Stimulated activated CD8-positive, alpha-beta memory T cell treated with anti-CD3 and anti-CD28 coated beads, Interleukin-15, amount 100 ng/mL, for 4 hours (primary cell): ENCODE results near the gene RHBDL3.
"Not testable (repeated sequence)": the region's sequence is repeated elsewhere in the genome, so short reads cannot be mapped to it uniquely, and the experiment has no call there.

Source experiments
- DNase-seq, 2 donors: peaks; one replicate each; pipeline ENCODE4 v3.0.0-alpha.2; 2020; ENCODE audit warnings: low read depth in 2 of 2

The RHBDL3 gene

GRCh38 chr17:32265192-32265923 is at the start of gene RHBDL3:
Gene RHBDL3 (plus strand): TSS chr17:32265832. CDS start chr17:32266190, 358 bp downstream.
- peak in 1 of 2 donors; percentile 2 for DNase-seq

DNA sequence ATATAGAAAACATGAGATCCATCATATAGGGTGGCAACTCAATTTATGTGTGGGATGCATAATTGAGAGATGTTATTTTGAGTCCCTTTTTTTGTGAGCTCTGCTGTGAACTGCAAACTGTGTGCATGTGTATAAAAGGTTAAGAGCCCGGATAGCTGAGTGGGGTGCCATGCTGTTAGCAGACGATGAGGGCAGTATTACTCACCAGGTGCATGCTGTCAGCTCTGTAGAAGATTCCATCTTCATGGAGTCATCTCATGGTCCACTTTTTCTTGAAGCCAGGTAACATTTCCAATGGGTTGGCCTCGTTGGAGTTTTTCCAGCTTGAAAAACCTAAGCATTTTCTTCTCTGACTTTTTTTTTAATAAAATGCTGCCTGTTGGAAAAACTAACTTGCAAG is 43.0 kb upstream of the RHBDL3 start:
- DNase-seq = no peak

GRCh38 chr17:32223703-32224102 is 41.9 kb upstream of the RHBDL3 start:
- DNase-seq = no peak

DNA sequence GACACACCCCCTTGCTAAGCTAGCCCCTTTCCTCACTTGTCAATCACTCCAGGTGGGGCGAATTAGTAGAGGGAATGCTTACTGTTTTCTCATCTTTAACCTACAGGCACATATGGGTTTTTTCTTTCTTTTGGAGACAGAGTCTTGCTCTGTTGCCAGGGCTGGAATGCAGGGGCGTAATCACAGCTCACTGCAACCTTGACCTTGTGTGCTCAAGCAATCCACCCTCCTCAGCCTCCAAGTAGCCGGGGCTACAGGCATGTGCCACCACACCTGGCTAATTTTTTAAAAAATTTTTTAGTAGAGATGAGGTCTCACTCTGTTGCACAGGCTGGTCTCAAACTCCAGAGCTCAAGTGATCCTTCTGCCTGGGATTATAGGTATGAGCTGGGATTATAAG is 38.7 kb upstream of the RHBDL3 start:
- no peak for DNase-seq

GRCh38 chr17:32227910-32228309 is 37.7 kb upstream of the RHBDL3 start:
- DNase-seq = no peak

GRCh38 chr17:32235588-32235987 is 30.0 kb upstream of the RHBDL3 start:
- DNase-seq = no peak

- no peak for DNase-seq
These were observed 26.2 kb upstream of the RHBDL3 start for GRCh38 chr17:32239456-32239855.

DNA sequence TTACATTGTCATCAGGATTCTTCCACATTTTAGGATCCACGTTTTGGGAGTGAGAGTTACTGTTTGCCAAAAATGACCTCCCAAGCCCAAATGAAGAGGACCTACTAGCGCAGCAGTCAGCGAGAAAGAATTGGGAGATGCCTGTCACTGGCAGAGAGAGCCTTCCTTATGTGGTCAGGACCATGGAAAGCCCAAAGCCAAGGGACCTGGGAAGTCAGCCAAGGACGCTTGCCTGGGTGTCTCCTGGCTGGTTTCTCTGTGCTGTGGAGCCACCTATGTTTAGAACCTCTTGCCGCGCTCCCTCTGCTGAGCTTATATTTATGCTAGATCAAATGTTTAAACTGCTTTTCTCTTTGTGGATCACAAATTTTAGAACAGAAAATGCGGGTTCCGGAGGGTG is 24.9 kb upstream of the RHBDL3 start:
- DNase-seq = no peak

- DNase-seq = no peak
These were observed 24.0 kb upstream of the RHBDL3 start for GRCh38 chr17:32241640-32242039.

- DNase-seq = no peak
These were observed 16.2 kb upstream of the RHBDL3 start for GRCh38 chr17:32249475-32249874.

DNA sequence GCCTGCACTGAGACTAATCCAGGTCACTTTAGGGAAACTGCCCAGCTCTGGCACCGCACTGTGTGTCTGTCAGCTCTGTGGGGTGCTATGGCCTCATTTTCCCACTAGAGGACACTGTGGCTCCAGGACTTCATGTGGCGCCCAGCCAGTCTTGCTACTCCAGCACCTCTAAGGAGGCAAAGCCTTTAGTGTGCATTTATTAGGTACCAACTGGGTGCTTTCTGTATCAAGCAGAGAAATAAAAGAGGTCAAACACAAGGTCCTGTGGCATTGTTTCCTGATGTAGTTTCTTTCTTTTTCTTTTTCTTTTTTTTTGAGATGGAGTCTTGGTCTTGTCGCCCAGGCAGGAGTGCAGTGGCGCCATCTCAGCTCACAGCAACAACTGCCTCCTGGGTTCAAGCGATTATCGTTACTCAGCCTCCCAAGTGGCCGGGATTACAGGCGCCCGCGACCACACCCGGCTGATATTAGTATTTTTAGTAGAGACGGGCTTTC is 12.5 kb upstream of the RHBDL3 start:
- peak; percentile 17 to 36 for DNase-seq

- DNase-seq = no peak
These were observed 9.5 kb upstream of the RHBDL3 start for GRCh38 chr17:32256012-32256700.

DNA sequence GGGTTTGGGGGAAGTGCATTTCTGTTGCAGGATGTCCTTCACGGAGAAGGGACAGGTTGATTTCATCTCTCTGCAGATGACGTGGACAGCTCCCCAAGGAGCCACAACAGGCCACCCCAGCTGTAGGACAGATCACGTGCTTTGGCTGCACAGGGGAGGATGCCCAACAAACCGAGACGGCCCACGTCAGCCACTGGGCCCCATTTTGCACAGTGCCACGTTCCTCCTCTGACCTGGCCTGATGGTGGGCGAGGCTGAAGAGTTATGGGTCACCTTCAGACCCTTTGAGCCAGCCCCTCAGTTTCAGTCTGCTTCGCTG is 9.0 kb upstream of the RHBDL3 start:
- no peak for DNase-seq

- no peak for DNase-seq
These were observed 7.1 kb upstream of the RHBDL3 start for GRCh38 chr17:32258383-32259140.

- DNase-seq = no peak
These were observed 6.0 kb upstream of the RHBDL3 start for GRCh38 chr17:32259586-32259985.

DNA sequence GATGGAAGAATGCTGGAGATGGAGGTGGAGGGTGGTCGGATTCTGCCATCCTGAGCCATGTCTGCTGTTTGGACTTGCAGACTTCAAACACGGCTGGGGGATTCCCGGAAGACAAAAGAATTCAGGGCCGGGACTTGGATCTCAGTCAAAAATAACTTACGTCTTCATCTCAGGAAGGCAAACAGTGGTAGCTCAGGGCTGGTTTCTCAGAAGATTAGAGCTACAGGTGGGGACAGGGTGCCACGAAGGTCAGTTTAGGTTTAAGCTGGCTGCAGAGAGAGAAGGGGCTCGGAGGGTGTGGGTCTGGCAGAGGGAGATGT is 4.3 kb upstream of the RHBDL3 start:
- no peak for DNase-seq

GRCh38 chr17:32261936-32262510 is 3.6 kb upstream of the RHBDL3 start:
- DNase-seq = no peak

DNA sequence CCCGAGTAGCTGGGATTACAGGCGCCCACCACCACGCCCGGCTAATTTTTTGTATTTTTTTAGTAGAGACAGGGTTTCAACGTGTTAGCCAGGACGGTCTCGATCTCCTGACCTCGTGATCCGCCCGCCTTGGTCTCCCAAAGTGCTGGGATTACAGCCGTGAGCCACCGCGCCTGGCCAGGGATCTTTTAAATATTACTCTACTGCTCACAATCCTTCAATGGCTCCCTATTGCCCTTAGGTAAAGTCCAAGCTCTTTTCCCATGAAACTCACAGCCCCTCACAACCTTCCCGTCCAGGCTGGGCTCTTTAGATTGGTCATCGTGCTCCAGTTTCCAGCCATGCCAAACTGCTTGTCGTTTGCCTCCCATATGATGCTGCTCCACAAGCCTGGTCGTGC is 2.1 kb upstream of the RHBDL3 start:
- DNase-seq = not testable (repeated sequence)

GRCh38 chr17:32264140-32264799 is 1.4 kb upstream of the RHBDL3 start:
- no peak for DNase-seq

GRCh38 chr17:32264823-32265191 is 825 bp upstream of the RHBDL3 start:
- DNase-seq = no peak

DNA sequence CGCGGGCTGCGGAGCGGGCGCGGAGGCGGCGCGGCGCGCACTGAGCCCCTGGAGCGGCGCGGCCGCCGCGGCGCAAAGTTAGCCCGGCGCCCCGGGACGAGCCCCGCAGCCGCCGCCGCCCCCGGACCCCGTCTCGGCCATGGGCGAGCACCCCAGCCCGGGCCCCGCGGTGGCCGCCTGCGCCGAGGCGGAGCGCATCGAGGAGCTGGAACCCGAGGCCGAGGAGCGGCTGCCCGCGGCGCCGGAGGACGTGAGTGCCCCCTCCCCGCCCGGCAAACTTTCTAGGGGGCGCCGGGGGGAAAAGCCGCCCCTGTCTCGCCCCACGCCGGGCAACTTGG is 388 bp downstream of the RHBDL3 start:
- no peak for DNase-seq
